ENCODE results near the gene MYO5A.
"Not testable (repeated sequence)": the region's sequence is repeated elsewhere in the genome, so short reads cannot be mapped to it uniquely, and the experiment has no call there.

DNA sequence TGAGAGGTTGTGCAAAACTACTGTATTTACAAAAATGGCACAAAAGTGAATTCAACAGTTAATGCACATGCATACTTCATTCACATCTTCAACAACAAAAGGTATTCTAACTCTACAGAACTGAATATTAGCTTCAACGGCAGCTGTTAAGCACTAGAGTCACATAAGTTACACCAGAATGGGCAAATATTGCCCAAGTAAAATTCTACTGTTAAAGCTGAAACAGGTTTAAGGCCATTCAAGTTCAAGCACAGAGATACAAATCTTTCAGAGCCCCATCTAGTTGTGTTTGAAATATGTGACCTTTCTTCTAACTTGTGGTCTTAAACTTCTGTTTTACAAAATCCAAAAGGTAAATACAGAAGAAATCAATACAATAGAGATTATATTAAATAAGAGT, 22.5 kb upstream of the MYO5A start:
- not testable (repeated sequence) for TF ChIP-seq NR3C1 (CRISPR knock-in tag; conservative IDR thresholded peaks at IDR 0.05; ENCODE audit: low read depth); MXD4 (CRISPR knock-in tag; IDR thresholded peaks at IDR 0.05; ENCODE audit: borderline replicate concordance); CTCF (IDR thresholded peaks at IDR 0.05); ZNF232 (CRISPR knock-in tag; IDR thresholded peaks at IDR 0.05); E2F4 (CRISPR knock-in tag; IDR thresholded peaks at IDR 0.05; ENCODE audit: borderline replicate concordance, low read depth); ETV6 (CRISPR knock-in tag; IDR thresholded peaks at IDR 0.05); MAX (CRISPR knock-in tag; IDR thresholded peaks at IDR 0.05); ZNF263 (CRISPR knock-in tag; IDR thresholded peaks at IDR 0.05; ENCODE audit: low read depth); SP1 (CRISPR knock-in tag; conservative IDR thresholded peaks at IDR 0.05); TEAD1 (CRISPR knock-in tag; IDR thresholded peaks at IDR 0.05)
- TF ChIP-seq, protein P1, sequence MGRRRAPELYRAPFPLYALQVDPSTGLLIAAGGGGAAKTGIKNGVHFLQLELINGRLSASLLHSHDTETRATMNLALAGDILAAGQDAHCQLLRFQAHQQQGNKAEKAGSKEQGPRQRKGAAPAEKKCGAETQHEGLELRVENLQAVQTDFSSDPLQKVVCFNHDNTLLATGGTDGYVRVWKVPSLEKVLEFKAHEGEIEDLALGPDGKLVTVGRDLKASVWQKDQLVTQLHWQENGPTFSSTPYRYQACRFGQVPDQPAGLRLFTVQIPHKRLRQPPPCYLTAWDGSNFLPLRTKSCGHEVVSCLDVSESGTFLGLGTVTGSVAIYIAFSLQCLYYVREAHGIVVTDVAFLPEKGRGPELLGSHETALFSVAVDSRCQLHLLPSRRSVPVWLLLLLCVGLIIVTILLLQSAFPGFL (CRISPR knock-in tag; IDR thresholded peaks at IDR 0.05; ENCODE audit: borderline replicate concordance): not testable (repeated sequence)
- TF ChIP-seq, protein P2, sequence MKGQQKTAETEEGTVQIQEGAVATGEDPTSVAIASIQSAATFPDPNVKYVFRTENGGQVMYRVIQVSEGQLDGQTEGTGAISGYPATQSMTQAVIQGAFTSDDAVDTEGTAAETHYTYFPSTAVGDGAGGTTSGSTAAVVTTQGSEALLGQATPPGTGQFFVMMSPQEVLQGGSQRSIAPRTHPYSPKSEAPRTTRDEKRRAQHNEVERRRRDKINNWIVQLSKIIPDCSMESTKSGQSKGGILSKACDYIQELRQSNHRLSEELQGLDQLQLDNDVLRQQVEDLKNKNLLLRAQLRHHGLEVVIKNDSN (CRISPR knock-in tag; IDR thresholded peaks at IDR 0.05): not testable (repeated sequence)
